Kidney epithelial cell (primary cell): ENCODE results near the gene DNAAF3. TPM values are rescaled to one million over a fixed set of nuclear protein-coding genes. Genes with fewer than 3 reads are reported as not detected.
"Not testable (repeated sequence)": the region's sequence is repeated elsewhere in the genome, so short reads cannot be mapped to it uniquely, and the experiment has no call there.

Experiments used
- DNase-seq: peaks from one replicate; pipeline ENCODE4 v3.0.0-alpha.2; 2010; ENCODE audit warnings: low read depth
- H3K27me3 ChIP-seq: 2 replicates; pipeline ENCODE4 v1.6.0; 2011; ENCODE audit warnings: low read length; ENCODE audit not compliant: control insufficient read depth, insufficient read depth
- H3K36me3 ChIP-seq: 2 replicates; pipeline ENCODE4 v1.5.1; 2011; ENCODE audit warnings: low read length; ENCODE audit not compliant: control insufficient read depth, insufficient read depth
- H3K4me3 ChIP-seq: 2 replicates; pipeline ENCODE4 v1.5.1; 2011; ENCODE audit warnings: low read depth, mild to moderate bottlenecking, control low read depth, low read length
- total RNA-seq: library from RNA; depleted of rRNA; stranded (reverse); fragments of >200 nt; gene quantifications from 2 replicates; pipeline ENCODE4 v1.2.3, GENCODE V29; 2015
- TF ChIP-seq, protein P1 (sequence below): IDR thresholded peaks from 2 replicates; pipeline ENCODE4 v1.5.1; 2011; ENCODE audit warnings: mild to moderate bottlenecking, moderate library complexity, low read length, control low read depth, inconsistent platforms; ENCODE audit not compliant: insufficient read depth, poor library complexity, severe bottlenecking

The DNAAF3 gene
- total RNA-seq, 1 donor from 2014 or later: 1.3 TPM

- Histone ChIP-seq H3K36me3 (no peaks in the 10 kb centered on the region), H3K4me3 (no peak overlapping the region), H3K27me3 (peaks cover 51% of the 10 kb centered on the region)
- DNase-seq: no peak
- TF ChIP-seq, protein P1, sequence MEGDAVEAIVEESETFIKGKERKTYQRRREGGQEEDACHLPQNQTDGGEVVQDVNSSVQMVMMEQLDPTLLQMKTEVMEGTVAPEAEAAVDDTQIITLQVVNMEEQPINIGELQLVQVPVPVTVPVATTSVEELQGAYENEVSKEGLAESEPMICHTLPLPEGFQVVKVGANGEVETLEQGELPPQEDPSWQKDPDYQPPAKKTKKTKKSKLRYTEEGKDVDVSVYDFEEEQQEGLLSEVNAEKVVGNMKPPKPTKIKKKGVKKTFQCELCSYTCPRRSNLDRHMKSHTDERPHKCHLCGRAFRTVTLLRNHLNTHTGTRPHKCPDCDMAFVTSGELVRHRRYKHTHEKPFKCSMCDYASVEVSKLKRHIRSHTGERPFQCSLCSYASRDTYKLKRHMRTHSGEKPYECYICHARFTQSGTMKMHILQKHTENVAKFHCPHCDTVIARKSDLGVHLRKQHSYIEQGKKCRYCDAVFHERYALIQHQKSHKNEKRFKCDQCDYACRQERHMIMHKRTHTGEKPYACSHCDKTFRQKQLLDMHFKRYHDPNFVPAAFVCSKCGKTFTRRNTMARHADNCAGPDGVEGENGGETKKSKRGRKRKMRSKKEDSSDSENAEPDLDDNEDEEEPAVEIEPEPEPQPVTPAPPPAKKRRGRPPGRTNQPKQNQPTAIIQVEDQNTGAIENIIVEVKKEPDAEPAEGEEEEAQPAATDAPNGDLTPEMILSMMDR: no peak
These were observed 8.0 kb downstream of the DNAAF3 start for GRCh38 chr19:55158423-55158822.

- TF ChIP-seq, protein P1: no peak
- peaks cover 47% of the 10 kb centered on the region for H3K27me3 ChIP-seq
- no peaks in the 10 kb centered on the region for H3K36me3 ChIP-seq
- no peak for DNase-seq
- no peak within 1 kb of the TSS for H3K4me3 ChIP-seq
These were observed 9.1 kb downstream of the DNAAF3 start, which contains the start of gene TNNI3 for GRCh38 chr19:55157064-55157908. TSS of gene TNNI3 (minus strand) at chr19:55157732. CDS start at chr19:55157589, 143 bp downstream.

DNA sequence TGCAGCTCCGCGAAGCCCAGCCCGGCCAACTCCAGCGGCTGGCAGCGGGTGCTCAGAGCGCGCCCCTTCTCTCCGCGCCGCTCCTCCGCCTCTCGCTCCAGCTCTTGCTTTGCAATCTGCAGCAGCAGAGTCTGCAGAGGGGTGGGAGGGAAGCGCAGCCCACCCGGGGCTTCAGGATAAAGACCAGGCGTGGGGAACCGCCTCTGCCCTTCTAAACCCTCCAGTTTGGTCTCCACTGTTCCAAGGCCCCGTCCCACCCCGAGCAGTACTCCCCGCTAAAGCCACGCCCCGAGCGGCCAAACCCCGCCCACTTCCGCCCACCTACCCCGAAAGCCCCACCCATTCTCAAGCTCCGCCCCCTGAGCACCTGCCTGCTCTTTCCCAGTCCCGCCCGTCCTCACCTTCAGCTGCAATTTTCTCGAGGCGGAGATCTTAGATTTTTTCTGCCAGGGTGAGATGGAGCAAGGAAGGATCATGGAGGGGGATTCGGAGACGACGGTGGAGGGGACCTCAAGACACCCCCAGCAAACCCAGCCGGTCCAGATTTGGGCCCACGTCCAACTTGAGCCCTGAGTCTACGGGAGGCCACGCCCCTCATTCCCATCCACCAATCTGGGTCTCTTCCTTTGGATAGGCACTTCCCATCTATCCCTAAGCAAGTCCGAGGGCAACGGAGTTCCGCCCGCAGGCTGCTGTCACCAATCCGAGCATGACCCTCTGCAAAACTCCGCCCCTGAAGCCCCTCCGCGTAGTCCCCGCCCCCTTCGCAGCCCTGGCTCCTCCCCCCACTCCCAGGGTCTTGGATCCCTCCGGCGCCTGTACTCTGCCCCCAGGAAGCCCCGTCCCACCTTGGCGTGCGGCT is 10.0 kb downstream of the DNAAF3 start:
- TF ChIP-seq, protein P1: no peak
- peaks cover 38% of the 10 kb centered on the region for H3K27me3 ChIP-seq
- H3K36me3 ChIP-seq: no peaks in the 10 kb centered on the region
- H3K4me3 ChIP-seq: peak overlapping the region; percentile 8
- DNase-seq: no peak

- H3K4me3 ChIP-seq, H3K36me3 ChIP-seq, DNase-seq: not testable (repeated sequence)
- peaks cover 32% of the 10 kb centered on the region for H3K27me3 ChIP-seq
These were observed 10.6 kb downstream of the DNAAF3 start for GRCh38 chr19:55155784-55156183.

GRCh38 chr19:55153652-55154264 is 12.7 kb downstream of the DNAAF3 start:
- no peaks in the 10 kb centered on the region for H3K36me3 ChIP-seq
- no peak overlapping the region for H3K4me3 ChIP-seq
- no peak for DNase-seq
- TF ChIP-seq, protein P1: no peak
- peaks cover 36% of the 10 kb centered on the region for H3K27me3 ChIP-seq

GRCh38 chr19:55152017-55152416 is 14.4 kb downstream of the DNAAF3 start:
- Histone ChIP-seq H3K4me3 (no peak overlapping the region), H3K27me3 (peaks cover 38% of the 10 kb centered on the region), H3K36me3 (no peaks in the 10 kb centered on the region)
- TF ChIP-seq, protein P1: no peak
- DNase-seq: no peak
